Keratinocyte (primary cell): ENCODE measurements around the gene NELL2. TPM values are rescaled to one million over a fixed set of nuclear protein-coding genes. Genes with fewer than 3 reads are reported as not detected.

Source experiments
- DNase-seq: peaks from one replicate; pipeline ENCODE4 v3.0.0-alpha.2; 2011; ENCODE audit warnings: low read depth, missing footprints, low spot score
- FAIRE-seq: peaks from 2 replicates; lab custom pipeline; 2011; peaks lifted over from hg19 to GRCh38; lab: Jason Lieb, UNC
- H2AFZ ChIP-seq: 2 replicates; pipeline ENCODE4 v1.6.0; 2012; ENCODE audit warnings: low read length, control low read depth, inconsistent platforms; ENCODE audit not compliant: control insufficient read depth
- H3K27ac ChIP-seq: 2 replicates; pipeline ENCODE4 v1.5.1; 2011; ENCODE audit warnings: low read length; ENCODE audit not compliant: control insufficient read depth, insufficient read depth
- H3K27me3 ChIP-seq: 3 replicates; pipeline ENCODE4 v1.6.0; 2011; ENCODE audit warnings: low read length; ENCODE audit not compliant: control insufficient read depth, insufficient read depth; ENCODE audit errors: extremely low read depth
- H3K36me3 ChIP-seq, 2 experiments: 2 replicates in 1 of 2; 3 replicates in 1 of 2; pipeline ENCODE4 v1.5.1; 2011; ENCODE audit warnings: low read length in 2 of 2, mild to moderate bottlenecking in 1 of 2; ENCODE audit not compliant: control insufficient read depth in 2 of 2, insufficient read depth in 2 of 2; ENCODE audit errors: extremely low read depth in 1 of 2
- H3K4me1 ChIP-seq: 3 replicates; pipeline ENCODE4 v1.5.1; 2011; ENCODE audit warnings: low read length; ENCODE audit not compliant: control insufficient read depth, insufficient read depth; ENCODE audit errors: extremely low read depth
- H3K4me2 ChIP-seq: 3 replicates; pipeline ENCODE4 v1.6.0; 2011; ENCODE audit warnings: low read depth, low read length; ENCODE audit not compliant: control insufficient read depth, insufficient read depth; ENCODE audit errors: extremely low read depth
- H3K4me3 ChIP-seq, 3 experiments: fragments of 200-600 bp in 1 of 3; sonication (generic) in 1 of 3; 2 replicates in 2 of 3; 3 replicates in 1 of 3; pipeline ENCODE4 v1.5.1; 2011 to 2016; ENCODE audit warnings: low read length in 3 of 3, mild to moderate bottlenecking in 3 of 3, control low read depth in 2 of 3, inconsistent platforms in 1 of 3, low read depth in 1 of 3, mixed read lengths in 1 of 3, mixed run types in 1 of 3, moderate library complexity in 1 of 3; ENCODE audit not compliant: control insufficient read depth in 2 of 3, insufficient read depth in 2 of 3; ENCODE audit errors: extremely low read depth in 1 of 3
- H3K79me2 ChIP-seq: 2 replicates; pipeline ENCODE4 v1.6.0; 2012; ENCODE audit warnings: low read length; ENCODE audit not compliant: control insufficient read depth, insufficient read depth
- H3K9ac ChIP-seq: 3 replicates; pipeline ENCODE4 v1.6.0; 2011; ENCODE audit warnings: low read length; ENCODE audit not compliant: control insufficient read depth, insufficient read depth; ENCODE audit errors: extremely low read depth
- H3K9me1 ChIP-seq: 3 replicates; pipeline ENCODE4 v1.6.0; 2011; ENCODE audit warnings: low read length; ENCODE audit not compliant: control insufficient read depth, insufficient read depth; ENCODE audit errors: extremely low read depth
- H3K9me3 ChIP-seq: 2 replicates; pipeline ENCODE4 v1.5.1; 2012; ENCODE audit warnings: low read depth, low read length; ENCODE audit not compliant: control insufficient read depth
- H4K20me1 ChIP-seq: 3 replicates; pipeline ENCODE4 v1.6.0; 2011; ENCODE audit warnings: low read length; ENCODE audit not compliant: control insufficient read depth, insufficient read depth; ENCODE audit errors: extremely low read depth
- EZH2 ChIP-seq: IDR thresholded peaks from one replicate; pipeline ENCODE4 v1.6.1; 2012; ENCODE audit warnings: inconsistent platforms, mild to moderate bottlenecking, low read length, moderate library complexity
- dilution Hi-C: fragments of 300-500 bp; cut with MboI; formaldehyde crosslinking; loops from one replicate; pipeline ENCODE4 v1.7.0; 2020; ENCODE audit warnings: low sequenced_read_pairs; ENCODE audit not compliant: extremely low pct_ligation_motif_present
- polyA plus RNA-seq, 5 experiments: library from polyadenylated mRNA; depleted of rRNA in 3 of 5; stranded (reverse) in 3 of 5; stranded (forward) in 1 of 5; unstranded in 1 of 5; fragments of >200 nt; gene quantifications; 1 replicate in 1 of 5; 2 replicates in 3 of 5; 3 replicates in 1 of 5; pipeline versions ENCODE4 v1.2.1 to v1.2.3, GENCODE V29; 2011 to 2012; ENCODE audit warnings: missing spikeins in 2 of 5, low read depth in 1 of 5, low replicate concordance in 1 of 5
- TF ChIP-seq, protein P1 (sequence below), 3 experiments: IDR thresholded peaks in 1 of 3; conservative IDR thresholded peaks in 1 of 3; optimal IDR thresholded peaks in 1 of 3; 2 replicates in 2 of 3; 3 replicates in 1 of 3; pipeline versions ENCODE3 to v1.5.1; 2011; ENCODE audit warnings: low read length in 3 of 3, mild to moderate bottlenecking in 3 of 3, moderate library complexity in 2 of 3, control low read depth in 1 of 3, inconsistent platforms in 1 of 3; ENCODE audit not compliant: insufficient read depth in 2 of 3; ENCODE audit errors: extremely low read depth in 1 of 3

Gene NELL2
- polyA plus RNA-seq, 1 donor (not counting 4 experiments of a cell fraction or from before 2014, with no cell fraction given), result 0.58 TPM

DNA sequence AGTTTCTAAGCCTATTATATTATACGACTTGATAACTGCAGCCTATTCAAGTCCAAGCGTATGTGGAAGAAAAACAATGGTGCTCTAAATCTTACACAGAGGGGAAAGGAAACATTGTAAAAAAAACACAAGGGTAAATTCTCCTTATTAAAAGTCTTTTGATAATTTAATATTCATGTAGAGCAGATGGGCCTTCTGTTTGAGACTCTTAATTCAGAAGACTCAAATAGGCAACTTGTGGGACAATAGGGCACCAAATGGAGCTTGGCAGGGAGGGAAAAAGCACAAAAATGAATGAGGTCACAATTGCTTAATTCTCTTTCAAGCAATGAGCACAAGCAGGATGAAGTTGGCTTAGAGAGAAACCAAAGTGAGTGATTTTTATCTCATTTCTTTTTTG, 159.4 kb downstream of the NELL2 start:
- H3K4me3 ChIP-seq, result no peak overlapping the region
- no peak overlapping the region for H3K27ac ChIP-seq
- FAIRE-seq, result no peak

GRCh38 chr12:44711736-44712135, 164.4 kb downstream of the NELL2 start:
- Histone ChIP-seq H3K27me3 (no peaks in the 10 kb centered on the region), H3K79me2 (no peaks in the 10 kb centered on the region), H2AFZ (no peak overlapping the region), H3K4me2 (no peak overlapping the region), H3K9ac (no peak overlapping the region), H3K4me3 (no peak overlapping the region), H3K27ac (no peak overlapping the region), H3K9me3 (no peaks in the 10 kb centered on the region), H3K4me1 (no peaks in the 10 kb centered on the region), H3K36me3 (no peaks in the 10 kb centered on the region), H3K9me1 (no peaks in the 10 kb centered on the region), H4K20me1 (no peaks in the 10 kb centered on the region)
- FAIRE-seq, result no peak
- no peak for DNase-seq
- dilution Hi-C loops, result no loop called here
- TF ChIP-seq, protein P1, sequence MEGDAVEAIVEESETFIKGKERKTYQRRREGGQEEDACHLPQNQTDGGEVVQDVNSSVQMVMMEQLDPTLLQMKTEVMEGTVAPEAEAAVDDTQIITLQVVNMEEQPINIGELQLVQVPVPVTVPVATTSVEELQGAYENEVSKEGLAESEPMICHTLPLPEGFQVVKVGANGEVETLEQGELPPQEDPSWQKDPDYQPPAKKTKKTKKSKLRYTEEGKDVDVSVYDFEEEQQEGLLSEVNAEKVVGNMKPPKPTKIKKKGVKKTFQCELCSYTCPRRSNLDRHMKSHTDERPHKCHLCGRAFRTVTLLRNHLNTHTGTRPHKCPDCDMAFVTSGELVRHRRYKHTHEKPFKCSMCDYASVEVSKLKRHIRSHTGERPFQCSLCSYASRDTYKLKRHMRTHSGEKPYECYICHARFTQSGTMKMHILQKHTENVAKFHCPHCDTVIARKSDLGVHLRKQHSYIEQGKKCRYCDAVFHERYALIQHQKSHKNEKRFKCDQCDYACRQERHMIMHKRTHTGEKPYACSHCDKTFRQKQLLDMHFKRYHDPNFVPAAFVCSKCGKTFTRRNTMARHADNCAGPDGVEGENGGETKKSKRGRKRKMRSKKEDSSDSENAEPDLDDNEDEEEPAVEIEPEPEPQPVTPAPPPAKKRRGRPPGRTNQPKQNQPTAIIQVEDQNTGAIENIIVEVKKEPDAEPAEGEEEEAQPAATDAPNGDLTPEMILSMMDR (optimal IDR thresholded peaks at IDR 0.05 in 1 of 3, IDR thresholded peaks at IDR 0.05 in 1 of 3, conservative IDR thresholded peaks at IDR 0.05 in 1 of 3; ENCODE audit: extremely low read depth in 1 of 3, insufficient read depth in 2 of 3, low read length in 3 of 3), result no peak
- TF ChIP-seq EZH2, result no peak

More for the DNA sequence above, 159.4 kb downstream of the NELL2 start:
- H3K27me3 ChIP-seq, result no peaks in the 10 kb centered on the region
- H2AFZ ChIP-seq, result no peak overlapping the region
- H4K20me1 ChIP-seq, result no peaks in the 10 kb centered on the region
- no peaks in the 10 kb centered on the region for H3K79me2 ChIP-seq
- H3K9me3 ChIP-seq, result no peaks in the 10 kb centered on the region
- H3K9me1 ChIP-seq, result no peaks in the 10 kb centered on the region
- no peaks in the 10 kb centered on the region for H3K4me1 ChIP-seq
- no peaks in the 10 kb centered on the region for H3K36me3 ChIP-seq
- dilution Hi-C loops, result no loop called here
- TF ChIP-seq, protein P1 (optimal IDR thresholded peaks at IDR 0.05 in 1 of 3, IDR thresholded peaks at IDR 0.05 in 1 of 3, conservative IDR thresholded peaks at IDR 0.05 in 1 of 3; ENCODE audit: extremely low read depth in 1 of 3, insufficient read depth in 2 of 3, low read length in 3 of 3), result no peak
- TF ChIP-seq EZH2, result no peak
- no peak for DNase-seq
- H3K4me2 ChIP-seq, result no peak overlapping the region
- H3K9ac ChIP-seq, result no peak overlapping the region
